ENCODE results near the gene CD6.

Gene CD6

GRCh38 chr11:61011229-61011870 lies 39.9 kb downstream of the CD6 start:
- Mint-ChIP-seq H3K27ac (peak overlapping the region; percentile 34), H3K4me3 (no peak overlapping the region), H3K36me3 (ENCODE audit: low read depth) (peaks cover 59% of the 10 kb centered on the region), H3K9me3 (no peaks in the 10 kb centered on the region), H3K4me1 (ENCODE audit: low read depth) (peaks cover 30% of the 10 kb centered on the region), H3K27me3 (ENCODE audit: low read depth) (no peaks in the 10 kb centered on the region)

- Mint-ChIP-seq H3K27me3 (ENCODE audit: low read depth) (no peaks in the 10 kb centered on the region), H3K9me3 (no peaks in the 10 kb centered on the region), H3K4me3 (no peak overlapping the region), H3K4me1 (ENCODE audit: low read depth) (peaks cover 24% of the 10 kb centered on the region), H3K27ac (peak overlapping the region; percentile 2), H3K36me3 (ENCODE audit: low read depth) (peaks cover 60% of the 10 kb centered on the region)
Measured at GRCh38 chr11:61011950-61012736, 40.7 kb downstream of the CD6 start.

- Mint-ChIP-seq H3K36me3 (ENCODE audit: low read depth) (peaks cover 64% of the 10 kb centered on the region), H3K4me3 (no peak overlapping the region), H3K9me3 (no peaks in the 10 kb centered on the region), H3K4me1 (ENCODE audit: low read depth) (peaks cover 21% of the 10 kb centered on the region), H3K27ac (peak overlapping the region; percentile 2), H3K27me3 (ENCODE audit: low read depth) (no peaks in the 10 kb centered on the region)
Measured at GRCh38 chr11:61012737-61013215, 41.3 kb downstream of the CD6 start.

DNA sequence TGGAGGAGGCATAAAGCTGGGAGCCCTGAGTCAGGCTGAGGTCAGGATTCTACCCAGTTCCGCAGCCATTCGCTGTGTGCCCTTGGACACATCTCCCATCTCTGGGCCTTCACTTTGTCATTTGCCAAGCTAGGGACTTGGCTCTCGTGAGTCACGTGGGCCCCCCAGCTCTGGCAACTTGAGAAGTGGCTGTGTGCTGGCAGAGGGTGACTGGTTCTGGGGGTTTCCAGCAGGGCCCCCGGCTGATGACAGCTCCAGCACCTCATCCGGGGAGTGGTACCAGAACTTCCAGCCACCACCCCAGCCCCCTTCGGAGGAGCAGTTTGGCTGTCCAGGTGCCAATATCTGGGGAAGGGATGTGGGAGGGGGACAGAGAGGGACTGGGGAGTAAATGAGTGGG lies 46.6 kb downstream of the CD6 start:
- peaks cover 72% of the 10 kb centered on the region for H3K36me3 Mint-ChIP-seq (ENCODE audit: low read depth)
- H3K4me3 Mint-ChIP-seq, result no peak overlapping the region
- no peaks in the 10 kb centered on the region for H3K9me3 Mint-ChIP-seq
- H3K4me1 Mint-ChIP-seq (ENCODE audit: low read depth), result peaks cover 33% of the 10 kb centered on the region
- no peak overlapping the region for H3K27ac Mint-ChIP-seq
- no peaks in the 10 kb centered on the region for H3K27me3 Mint-ChIP-seq (ENCODE audit: low read depth)

- H3K9me3 Mint-ChIP-seq, result no peaks in the 10 kb centered on the region
- peaks cover 40% of the 10 kb centered on the region for H3K4me1 Mint-ChIP-seq (ENCODE audit: low read depth)
- H3K27ac Mint-ChIP-seq, result peak overlapping the region; percentile 9
- peaks cover 63% of the 10 kb centered on the region for H3K36me3 Mint-ChIP-seq (ENCODE audit: low read depth)
- H3K27me3 Mint-ChIP-seq (ENCODE audit: low read depth), result no peaks in the 10 kb centered on the region
- H3K4me3 Mint-ChIP-seq, result no peak overlapping the region
Measured at GRCh38 chr11:61019037-61019831, 47.8 kb downstream of the CD6 start.

GRCh38 chr11:61019832-61020405 lies 48.4 kb downstream of the CD6 start:
- Mint-ChIP-seq H3K4me3 (peak overlapping the region; percentile 30), H3K36me3 (ENCODE audit: low read depth) (peaks cover 64% of the 10 kb centered on the region), H3K9me3 (no peaks in the 10 kb centered on the region), H3K27ac (peak overlapping the region; percentile 92), H3K27me3 (ENCODE audit: low read depth) (no peaks in the 10 kb centered on the region), H3K4me1 (ENCODE audit: low read depth) (peaks cover 42% of the 10 kb centered on the region)

DNA sequence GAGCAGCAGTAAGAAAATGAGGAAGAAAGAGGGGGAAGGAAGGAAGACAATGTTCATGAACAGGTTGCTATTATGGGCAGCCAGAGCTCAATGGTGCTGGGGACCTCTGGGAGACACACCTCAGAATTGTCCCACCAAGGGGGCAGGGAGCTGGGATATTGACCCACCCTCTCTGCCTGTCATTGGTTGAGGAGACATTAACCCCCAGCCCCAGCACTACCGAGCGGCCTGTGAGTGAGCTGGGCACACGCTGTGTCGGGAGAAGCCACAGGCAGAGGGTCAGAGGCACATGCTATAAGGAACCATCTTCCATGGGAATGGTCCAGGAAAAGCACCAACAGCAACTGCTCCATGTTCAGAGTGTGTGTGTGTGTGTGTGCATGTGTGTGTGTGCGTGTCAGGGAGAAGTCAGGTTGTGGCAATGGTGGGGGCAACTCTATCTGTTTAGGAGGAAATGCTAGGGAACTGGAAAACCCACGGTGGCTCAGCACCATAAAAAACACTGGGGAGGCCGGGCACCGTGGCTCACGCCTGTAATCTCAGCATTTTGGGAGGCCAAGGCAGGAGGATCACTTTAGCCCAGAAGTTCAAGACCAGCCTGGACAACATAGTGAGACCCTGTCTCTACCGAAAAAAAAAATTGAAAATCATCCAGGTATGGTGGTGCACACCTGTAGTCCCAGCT lies 49.2 kb downstream of the CD6 start:
- H3K4me1 Mint-ChIP-seq (ENCODE audit: low read depth), result peaks cover 50% of the 10 kb centered on the region
- no peaks in the 10 kb centered on the region for H3K27me3 Mint-ChIP-seq (ENCODE audit: low read depth)
- peak overlapping the region; percentile 51 for H3K4me3 Mint-ChIP-seq
- H3K9me3 Mint-ChIP-seq, result no peaks in the 10 kb centered on the region
- peaks cover 64% of the 10 kb centered on the region for H3K36me3 Mint-ChIP-seq (ENCODE audit: low read depth)
- peak overlapping the region; percentile 92 for H3K27ac Mint-ChIP-seq

GRCh38 chr11:61021661-61022212 lies 50.3 kb downstream of the CD6 start:
- Mint-ChIP-seq H3K4me1 (ENCODE audit: low read depth) (peaks cover 57% of the 10 kb centered on the region), H3K9me3 (no peaks in the 10 kb centered on the region), H3K4me3 (peak overlapping the region; percentile 51), H3K27me3 (ENCODE audit: low read depth) (no peaks in the 10 kb centered on the region), H3K36me3 (ENCODE audit: low read depth) (peaks cover 56% of the 10 kb centered on the region), H3K27ac (peak overlapping the region; percentile 92)

GRCh38 chr11:61022311-61023085 lies 51.0 kb downstream of the CD6 start:
- H3K27ac Mint-ChIP-seq, result peak overlapping the region; percentile 92
- H3K36me3 Mint-ChIP-seq (ENCODE audit: low read depth), result peaks cover 49% of the 10 kb centered on the region
- H3K4me1 Mint-ChIP-seq (ENCODE audit: low read depth), result peaks cover 63% of the 10 kb centered on the region
- H3K9me3 Mint-ChIP-seq, result no peaks in the 10 kb centered on the region
- H3K4me3 Mint-ChIP-seq, result peak overlapping the region; percentile 52
- no peaks in the 10 kb centered on the region for H3K27me3 Mint-ChIP-seq (ENCODE audit: low read depth)

GRCh38 chr11:61023086-61023965 lies 51.8 kb downstream of the CD6 start:
- Mint-ChIP-seq H3K4me1 (ENCODE audit: low read depth) (peaks cover 71% of the 10 kb centered on the region), H3K4me3 (peak overlapping the region; percentile 52), H3K27ac (peak overlapping the region; percentile 92), H3K36me3 (ENCODE audit: low read depth) (peaks cover 42% of the 10 kb centered on the region), H3K27me3 (ENCODE audit: low read depth) (no peaks in the 10 kb centered on the region), H3K9me3 (no peaks in the 10 kb centered on the region)

DNA sequence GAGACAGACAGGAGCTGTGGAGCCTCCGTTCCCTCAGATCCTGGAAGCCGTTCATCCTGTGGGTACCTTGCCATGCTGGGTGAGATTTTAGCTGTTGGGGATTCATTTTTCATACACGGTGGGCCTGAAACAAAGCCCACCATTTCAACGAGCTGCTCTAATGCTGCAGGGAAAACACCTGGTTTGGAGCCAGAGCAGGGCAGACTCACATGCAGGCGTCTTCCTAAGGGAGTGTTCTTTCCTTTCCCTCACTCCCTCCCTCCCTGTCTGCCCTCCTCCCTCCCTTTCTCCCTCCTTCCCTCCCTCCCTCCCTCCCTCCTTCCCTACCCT lies 52.5 kb downstream of the CD6 start:
- no peaks in the 10 kb centered on the region for H3K27me3 Mint-ChIP-seq (ENCODE audit: low read depth)
- H3K27ac Mint-ChIP-seq, result peak overlapping the region; percentile 92
- H3K4me1 Mint-ChIP-seq (ENCODE audit: low read depth), result peaks cover 75% of the 10 kb centered on the region
- H3K9me3 Mint-ChIP-seq, result no peaks in the 10 kb centered on the region
- H3K4me3 Mint-ChIP-seq, result no peak overlapping the region
- H3K36me3 Mint-ChIP-seq (ENCODE audit: low read depth), result peaks cover 38% of the 10 kb centered on the region

- Mint-ChIP-seq H3K27me3 (ENCODE audit: low read depth) (no peaks in the 10 kb centered on the region), H3K27ac (peak overlapping the region; percentile 93), H3K36me3 (ENCODE audit: low read depth) (peaks cover 40% of the 10 kb centered on the region), H3K9me3 (no peaks in the 10 kb centered on the region), H3K4me1 (ENCODE audit: low read depth) (peaks cover 77% of the 10 kb centered on the region), H3K4me3 (peak overlapping the region; percentile 12)
Measured at GRCh38 chr11:61024938-61025820, 53.7 kb downstream of the CD6 start.
